ENCODE measurements around the gene CDRT4.

CDRT4 gene

DNA sequence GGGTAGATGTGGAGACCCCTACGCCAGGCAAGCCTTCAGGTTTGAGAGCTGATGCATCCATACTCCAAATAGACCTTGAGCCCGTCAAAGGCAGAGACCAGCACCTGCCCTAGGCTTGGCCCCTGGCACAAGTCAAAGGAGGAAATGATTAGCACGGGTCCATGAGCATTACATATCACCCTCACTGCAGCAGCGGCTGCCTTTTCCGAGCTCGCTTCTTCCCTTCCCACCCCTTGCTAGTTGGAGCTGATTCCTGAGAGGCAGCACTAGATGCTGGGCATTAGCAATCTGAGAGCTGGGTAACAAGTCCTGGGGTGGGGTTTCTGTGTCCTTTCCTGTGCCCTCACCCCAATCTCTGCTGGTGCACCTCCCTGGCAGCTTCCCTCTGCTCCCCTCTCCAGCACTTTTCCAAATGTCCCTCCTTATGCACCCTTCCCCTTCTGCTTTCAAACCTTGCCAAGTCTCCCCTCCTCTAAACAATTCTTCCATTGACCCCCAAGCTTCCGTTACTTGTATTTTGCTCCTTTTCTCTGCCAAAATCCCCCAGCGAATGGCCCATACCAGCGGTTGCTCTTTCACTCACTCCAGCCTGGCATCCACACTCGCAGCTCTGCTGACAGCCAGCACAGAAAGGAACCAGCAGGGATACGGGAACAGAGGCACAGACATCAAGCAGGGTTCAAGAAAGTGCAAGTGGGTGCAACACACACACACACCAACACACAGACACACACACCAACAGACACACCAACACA lies 3.0 kb downstream of the CDRT4 start:
- H3K9me3 Mint-ChIP-seq: no peaks in the 10 kb centered on the region
- TF ChIP-seq, protein P1, sequence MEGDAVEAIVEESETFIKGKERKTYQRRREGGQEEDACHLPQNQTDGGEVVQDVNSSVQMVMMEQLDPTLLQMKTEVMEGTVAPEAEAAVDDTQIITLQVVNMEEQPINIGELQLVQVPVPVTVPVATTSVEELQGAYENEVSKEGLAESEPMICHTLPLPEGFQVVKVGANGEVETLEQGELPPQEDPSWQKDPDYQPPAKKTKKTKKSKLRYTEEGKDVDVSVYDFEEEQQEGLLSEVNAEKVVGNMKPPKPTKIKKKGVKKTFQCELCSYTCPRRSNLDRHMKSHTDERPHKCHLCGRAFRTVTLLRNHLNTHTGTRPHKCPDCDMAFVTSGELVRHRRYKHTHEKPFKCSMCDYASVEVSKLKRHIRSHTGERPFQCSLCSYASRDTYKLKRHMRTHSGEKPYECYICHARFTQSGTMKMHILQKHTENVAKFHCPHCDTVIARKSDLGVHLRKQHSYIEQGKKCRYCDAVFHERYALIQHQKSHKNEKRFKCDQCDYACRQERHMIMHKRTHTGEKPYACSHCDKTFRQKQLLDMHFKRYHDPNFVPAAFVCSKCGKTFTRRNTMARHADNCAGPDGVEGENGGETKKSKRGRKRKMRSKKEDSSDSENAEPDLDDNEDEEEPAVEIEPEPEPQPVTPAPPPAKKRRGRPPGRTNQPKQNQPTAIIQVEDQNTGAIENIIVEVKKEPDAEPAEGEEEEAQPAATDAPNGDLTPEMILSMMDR (IDR thresholded peaks at IDR 0.05): no peak
- H3K4me3 Mint-ChIP-seq: no peak overlapping the region
- H3K27me3 Mint-ChIP-seq (ENCODE audit: low read depth, poor library complexity): no peaks in the 10 kb centered on the region
- H3K27ac Mint-ChIP-seq: no peak overlapping the region
- peaks cover 37% of the 10 kb centered on the region for H3K4me1 Mint-ChIP-seq
- peaks cover 41% of the 10 kb centered on the region for H3K36me3 Mint-ChIP-seq (ENCODE audit: low read depth)
- no peak for DNase-seq

DNA sequence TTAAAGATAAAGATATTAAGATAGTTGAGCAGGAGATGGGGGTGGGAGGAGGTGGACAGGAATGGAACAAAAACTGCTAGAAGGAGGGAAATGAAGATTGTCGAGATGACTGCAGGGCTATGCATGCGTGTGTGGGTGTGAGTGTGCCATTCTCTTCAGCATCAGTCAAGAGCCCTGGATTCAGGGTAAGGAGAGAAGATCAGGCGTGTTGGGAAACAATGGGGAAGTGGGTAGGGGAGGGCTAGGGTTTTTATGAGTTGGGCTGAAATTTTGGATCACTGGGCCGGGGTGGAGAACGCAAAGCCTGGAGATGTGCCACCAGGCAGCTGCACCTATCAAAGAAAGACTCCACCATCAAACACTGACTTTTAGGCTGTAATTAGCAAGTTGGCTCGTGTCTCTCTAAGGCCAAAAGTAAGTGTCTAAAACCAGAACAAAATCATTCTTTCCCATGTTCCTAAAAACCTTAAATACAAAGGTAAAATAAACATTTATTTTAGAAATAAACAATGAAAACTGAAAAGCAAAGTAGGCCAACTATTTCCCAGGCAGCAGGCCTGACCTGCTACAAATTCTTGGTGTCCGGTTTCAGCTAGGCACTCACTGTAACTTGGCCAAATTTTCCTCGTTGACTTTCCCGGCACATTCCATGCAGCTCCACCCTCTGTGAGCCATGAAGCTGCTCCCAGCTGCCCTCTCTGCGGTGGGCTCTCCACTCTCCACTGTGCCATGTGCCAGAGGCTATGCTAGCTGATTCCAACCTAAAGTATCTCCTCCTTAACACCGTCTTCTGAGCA lies 4.2 kb downstream of the CDRT4 start:
- DNase-seq: peak; percentile 24
- TF ChIP-seq, protein P1 (IDR thresholded peaks at IDR 0.05): no peak
- H3K9me3 Mint-ChIP-seq: no peaks in the 10 kb centered on the region
- H3K27me3 Mint-ChIP-seq (ENCODE audit: low read depth, poor library complexity): no peaks in the 10 kb centered on the region
- peak overlapping the region; percentile 46 for H3K27ac Mint-ChIP-seq
- H3K36me3 Mint-ChIP-seq (ENCODE audit: low read depth): peaks cover 42% of the 10 kb centered on the region
- no peak overlapping the region for H3K4me3 Mint-ChIP-seq
- peaks cover 32% of the 10 kb centered on the region for H3K4me1 Mint-ChIP-seq

DNA sequence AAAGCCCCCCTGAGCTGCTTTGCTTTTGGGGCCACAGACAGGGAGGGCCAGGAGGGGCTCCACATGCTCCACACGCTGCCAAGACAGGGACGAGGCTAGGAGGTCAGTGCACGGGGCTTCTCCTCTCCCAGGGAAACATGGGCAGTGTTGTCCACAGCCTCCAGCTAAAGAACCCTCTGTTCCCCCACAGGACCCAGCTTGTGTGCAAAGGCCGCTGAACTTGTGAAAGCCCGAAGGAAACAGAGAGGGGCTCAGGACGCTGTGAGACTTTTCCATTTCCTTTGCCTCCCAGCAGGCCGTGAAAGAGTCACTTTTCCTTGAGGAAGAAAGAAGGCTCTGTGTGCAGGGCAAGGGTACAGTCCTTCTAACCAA lies 9.7 kb downstream of the CDRT4 start:
- TF ChIP-seq, protein P1 (IDR thresholded peaks at IDR 0.05): no peak
- H3K36me3 Mint-ChIP-seq (ENCODE audit: low read depth): peaks cover 67% of the 10 kb centered on the region
- peaks cover 25% of the 10 kb centered on the region for H3K4me1 Mint-ChIP-seq
- H3K4me3 Mint-ChIP-seq: no peak overlapping the region
- peaks cover 11% of the 10 kb centered on the region for H3K9me3 Mint-ChIP-seq
- H3K27ac Mint-ChIP-seq: peak overlapping the region; percentile 58
- DNase-seq: no peak
- no peaks in the 10 kb centered on the region for H3K27me3 Mint-ChIP-seq (ENCODE audit: low read depth, poor library complexity)

DNA sequence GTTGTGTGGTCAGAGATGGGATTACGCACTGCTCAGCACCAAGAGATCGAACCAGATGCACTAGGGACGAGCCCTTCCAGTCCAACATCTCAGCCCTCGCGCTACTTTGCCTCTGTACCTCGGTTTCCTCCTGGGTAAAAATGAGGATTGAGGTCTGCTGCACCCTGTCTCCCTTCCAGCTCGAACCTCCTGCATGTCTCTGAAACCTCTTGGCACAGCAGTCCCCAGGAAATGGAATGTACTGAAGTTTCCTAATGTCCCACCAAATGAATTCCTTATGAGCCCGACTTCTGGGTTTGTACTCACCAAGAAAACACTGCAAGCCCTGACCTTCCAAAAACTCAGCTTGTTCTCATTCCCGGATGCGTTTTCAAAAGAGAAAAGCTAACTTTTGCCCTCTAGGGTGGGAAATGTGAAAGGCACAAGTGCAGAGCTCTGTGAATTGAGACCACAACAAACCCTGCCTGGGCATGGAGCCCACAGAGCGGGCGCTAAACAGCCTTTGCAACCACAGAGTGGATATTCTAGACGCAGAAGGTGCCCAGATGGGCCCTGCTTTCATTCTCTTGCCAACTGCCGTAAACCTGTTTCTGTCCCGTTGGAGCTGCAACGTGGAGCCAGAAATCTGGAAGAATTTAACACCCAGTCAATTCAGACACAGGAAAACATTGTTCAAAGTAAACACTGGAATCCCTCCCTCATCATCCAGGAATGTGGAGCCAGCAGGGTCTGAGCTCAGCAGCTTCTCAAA lies 10.3 kb downstream of the CDRT4 start:
- Mint-ChIP-seq H3K27ac (peak overlapping the region; percentile 58), H3K9me3 (peaks cover 11% of the 10 kb centered on the region), H3K36me3 (ENCODE audit: low read depth) (peaks cover 63% of the 10 kb centered on the region), H3K4me1 (peaks cover 21% of the 10 kb centered on the region), H3K4me3 (no peak overlapping the region), H3K27me3 (ENCODE audit: low read depth, poor library complexity) (no peaks in the 10 kb centered on the region)
- TF ChIP-seq, protein P1 (IDR thresholded peaks at IDR 0.05): no peak
- DNase-seq: no peak

DNA sequence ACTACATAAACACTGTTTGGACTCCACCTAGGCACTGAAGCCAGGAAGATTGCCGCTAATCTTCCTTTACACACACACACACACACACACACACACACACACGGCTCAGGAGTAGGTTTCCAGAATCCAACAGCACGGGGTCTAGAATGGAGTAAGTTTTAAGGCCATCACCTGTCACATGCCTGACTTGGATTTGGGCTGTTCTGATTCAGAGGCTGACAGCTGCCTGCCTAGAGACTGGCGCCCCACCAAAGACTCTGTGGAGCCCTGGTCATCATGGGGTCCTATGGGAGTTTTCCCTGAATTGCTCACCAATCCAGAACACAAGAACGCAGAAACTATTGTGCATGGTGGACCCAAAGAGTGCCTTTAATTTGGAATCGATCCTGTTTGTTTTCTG lies 10.9 kb downstream of the CDRT4 start:
- no peak overlapping the region for H3K4me3 Mint-ChIP-seq

More for the DNA sequence above, 10.9 kb downstream of the CDRT4 start:
- H3K27ac Mint-ChIP-seq: no peak overlapping the region
- no peaks in the 10 kb centered on the region for H3K27me3 Mint-ChIP-seq (ENCODE audit: low read depth, poor library complexity)
- H3K9me3 Mint-ChIP-seq: peaks cover 11% of the 10 kb centered on the region
- H3K36me3 Mint-ChIP-seq (ENCODE audit: low read depth): peaks cover 57% of the 10 kb centered on the region
- TF ChIP-seq, protein P1 (IDR thresholded peaks at IDR 0.05): no peak
- H3K4me1 Mint-ChIP-seq: peaks cover 21% of the 10 kb centered on the region
- no peak for DNase-seq

Measured in nephron progenitor cell (in vitro differentiated cells).